ENCODE results near the gene SMIM29. TPM values are rescaled to one million over a fixed set of nuclear protein-coding genes. Genes with fewer than 3 reads are reported as not detected.

SMIM29 gene
- total RNA-seq, 1 experiment from 2014 or later = 73.4 TPM

GRCh38 chr6:34240329-34241248, 8.2 kb downstream of the SMIM29 start:
- no peak for DNase-seq (ENCODE audit: low read depth)

- no peak for DNase-seq (ENCODE audit: low read depth)
Measured at GRCh38 chr6:34239893-34240292, 8.9 kb downstream of the SMIM29 start.

- no peak for DNase-seq (ENCODE audit: low read depth)
Measured at GRCh38 chr6:34239500-34239825, 9.3 kb downstream of the SMIM29 start.

- DNase-seq (ENCODE audit: low read depth) = peak; percentile 33
Measured at GRCh38 chr6:34238585-34239499, 10.0 kb downstream of the SMIM29 start.

- peak; percentile 53 for DNase-seq (ENCODE audit: low read depth)
Measured at GRCh38 chr6:34237722-34238584, 10.9 kb downstream of the SMIM29 start.

- DNase-seq (ENCODE audit: low read depth) = no peak
Measured at GRCh38 chr6:34237316-34237721, 11.5 kb downstream of the SMIM29 start.

GRCh38 chr6:34236443-34237315, 12.1 kb downstream of the SMIM29 start, which contains the start of gene HMGA1:
Gene HMGA1, plus strand, starts transcription at chr6:34236873. Its CDS starts 3,908 bp downstream, at chr6:34240781.
- DNase-seq (ENCODE audit: low read depth) = peak; percentile 88

GRCh38 chr6:34236131-34236442, 12.7 kb downstream of the SMIM29 start:
- no peak for DNase-seq (ENCODE audit: low read depth)

- no peak for DNase-seq (ENCODE audit: low read depth)
Measured at GRCh38 chr6:34235307-34236130, 13.3 kb downstream of the SMIM29 start.

GRCh38 chr6:34234667-34235306, 14.0 kb downstream of the SMIM29 start:
- DNase-seq (ENCODE audit: low read depth) = no peak

GRCh38 chr6:34233867-34234266, 14.9 kb downstream of the SMIM29 start:
- DNase-seq (ENCODE audit: low read depth) = no peak

GRCh38 chr6:34232901-34233300, 15.9 kb downstream of the SMIM29 start:
- DNase-seq (ENCODE audit: low read depth) = peak; percentile 49

GRCh38 chr6:34231566-34232336, 17.1 kb downstream of the SMIM29 start:
- no peak for DNase-seq (ENCODE audit: low read depth)

GRCh38 chr6:34230653-34231371, 18.0 kb downstream of the SMIM29 start:
- no peak for DNase-seq (ENCODE audit: low read depth)

- no peak for DNase-seq (ENCODE audit: low read depth)
Measured at GRCh38 chr6:34229877-34230276, 18.9 kb downstream of the SMIM29 start.

- DNase-seq (ENCODE audit: low read depth) = peak; percentile 46
Measured at GRCh38 chr6:34227761-34228421, 20.9 kb downstream of the SMIM29 start.
